Measurements from ENCODE around the gene OR2L5.

OR2L5 gene

DNA sequence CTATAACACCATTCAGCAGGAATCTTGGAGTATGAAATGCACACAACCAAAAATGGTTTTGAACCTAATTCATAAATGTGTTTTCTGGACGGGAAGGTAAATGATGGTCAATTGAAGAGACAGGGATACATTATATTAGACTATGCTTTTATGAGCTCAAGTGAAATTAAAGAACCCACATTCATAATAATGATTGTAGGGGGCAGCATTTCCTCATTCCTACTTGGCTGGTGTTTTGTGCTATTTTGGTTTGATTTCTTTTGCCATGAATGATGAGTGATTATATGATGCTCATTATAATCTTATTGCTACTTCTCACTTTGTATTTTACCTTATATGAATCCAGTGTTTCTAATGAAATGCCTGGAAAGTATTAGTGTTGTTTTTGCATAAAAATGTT lies 33.5 kb downstream of the OR2L5 start:
- in situ Hi-C loops (cut with HindIII; ENCODE audit: low sequenced_read_pairs): no loop called here
- TF ChIP-seq, protein P1, sequence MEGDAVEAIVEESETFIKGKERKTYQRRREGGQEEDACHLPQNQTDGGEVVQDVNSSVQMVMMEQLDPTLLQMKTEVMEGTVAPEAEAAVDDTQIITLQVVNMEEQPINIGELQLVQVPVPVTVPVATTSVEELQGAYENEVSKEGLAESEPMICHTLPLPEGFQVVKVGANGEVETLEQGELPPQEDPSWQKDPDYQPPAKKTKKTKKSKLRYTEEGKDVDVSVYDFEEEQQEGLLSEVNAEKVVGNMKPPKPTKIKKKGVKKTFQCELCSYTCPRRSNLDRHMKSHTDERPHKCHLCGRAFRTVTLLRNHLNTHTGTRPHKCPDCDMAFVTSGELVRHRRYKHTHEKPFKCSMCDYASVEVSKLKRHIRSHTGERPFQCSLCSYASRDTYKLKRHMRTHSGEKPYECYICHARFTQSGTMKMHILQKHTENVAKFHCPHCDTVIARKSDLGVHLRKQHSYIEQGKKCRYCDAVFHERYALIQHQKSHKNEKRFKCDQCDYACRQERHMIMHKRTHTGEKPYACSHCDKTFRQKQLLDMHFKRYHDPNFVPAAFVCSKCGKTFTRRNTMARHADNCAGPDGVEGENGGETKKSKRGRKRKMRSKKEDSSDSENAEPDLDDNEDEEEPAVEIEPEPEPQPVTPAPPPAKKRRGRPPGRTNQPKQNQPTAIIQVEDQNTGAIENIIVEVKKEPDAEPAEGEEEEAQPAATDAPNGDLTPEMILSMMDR (IDR thresholded peaks at IDR 0.05; ENCODE audit: low read depth, low read length): no peak
- no peak for DNase-seq (ENCODE audit: low read depth, low spot score)
- no peak overlapping the region for H3K4me3 ChIP-seq (ENCODE audit: low read depth, low read length)

DNA sequence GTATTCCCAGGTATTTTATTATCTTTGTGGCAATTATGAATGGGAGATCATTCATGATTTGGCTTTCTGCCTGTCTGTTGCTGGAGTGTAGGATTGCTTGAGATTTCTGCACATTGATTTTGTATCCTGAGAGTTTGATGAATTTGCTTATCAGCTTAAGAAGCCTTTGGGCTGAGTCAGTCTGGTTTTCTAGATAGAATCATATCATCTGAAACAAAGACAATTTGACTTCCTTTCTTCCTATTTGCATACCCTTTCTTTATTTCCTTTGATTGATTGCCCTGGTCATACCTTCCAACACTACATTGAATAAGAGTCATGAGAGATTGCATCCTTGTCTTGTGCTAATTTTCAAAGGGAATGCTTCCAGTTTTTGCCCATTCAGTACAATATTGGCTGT lies 41.2 kb downstream of the OR2L5 start:
- no peak overlapping the region for H3K4me3 ChIP-seq (ENCODE audit: low read depth, low read length)
- in situ Hi-C loops (cut with HindIII; ENCODE audit: low sequenced_read_pairs): no loop called here
- DNase-seq (ENCODE audit: low read depth, low spot score): no peak
- TF ChIP-seq, protein P1 (IDR thresholded peaks at IDR 0.05; ENCODE audit: low read depth, low read length): no peak

DNA sequence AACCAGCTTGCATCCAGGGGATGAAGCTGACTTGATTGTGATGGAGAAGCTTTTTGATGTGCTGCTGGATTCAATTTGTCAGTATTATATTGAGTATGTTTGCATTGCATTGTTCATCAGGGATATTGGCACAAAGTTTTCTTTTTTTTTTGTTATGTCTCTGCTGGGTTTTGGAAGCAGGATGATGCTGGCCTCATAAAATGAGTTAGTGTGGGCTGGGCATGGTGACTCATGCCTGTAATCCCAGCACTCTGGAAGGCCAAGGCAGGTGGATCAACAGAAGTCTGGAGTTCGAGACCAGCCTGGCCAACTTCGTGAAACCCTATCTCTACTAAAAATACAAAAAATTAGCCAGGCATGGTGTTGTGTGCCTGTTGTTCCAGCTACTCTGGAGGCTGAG lies 41.8 kb downstream of the OR2L5 start:
- no peak for DNase-seq (ENCODE audit: low read depth, low spot score)
- TF ChIP-seq, protein P1 (IDR thresholded peaks at IDR 0.05; ENCODE audit: low read depth, low read length): no peak
- H3K4me3 ChIP-seq (ENCODE audit: low read depth, low read length): no peak overlapping the region
- in situ Hi-C loops (cut with HindIII; ENCODE audit: low sequenced_read_pairs): no loop called here

DNA sequence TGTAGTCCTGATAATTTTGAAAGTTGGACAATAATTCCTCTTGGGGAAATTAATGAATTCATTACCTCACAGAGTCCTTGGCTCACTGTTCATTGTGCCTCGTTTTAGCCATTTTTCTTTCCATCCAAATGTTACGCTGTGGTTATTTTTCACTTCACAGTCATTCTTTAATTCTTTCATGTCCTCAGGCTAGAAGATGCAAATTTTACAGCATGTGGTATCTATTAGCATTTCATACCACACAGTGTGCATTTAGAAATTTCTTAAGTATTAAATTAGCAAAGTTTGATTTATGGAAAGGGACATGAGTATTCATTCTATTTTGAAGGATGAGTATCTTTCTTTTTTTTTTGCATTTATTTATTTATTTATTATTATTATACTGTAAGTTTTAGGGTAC lies 51.6 kb downstream of the OR2L5 start:
- no peak for DNase-seq (ENCODE audit: low read depth, low spot score)
- TF ChIP-seq, protein P1 (IDR thresholded peaks at IDR 0.05; ENCODE audit: low read depth, low read length): no peak
- H3K4me3 ChIP-seq (ENCODE audit: low read depth, low read length): no peak overlapping the region
- in situ Hi-C loops (cut with HindIII; ENCODE audit: low sequenced_read_pairs): no loop called here

DNA sequence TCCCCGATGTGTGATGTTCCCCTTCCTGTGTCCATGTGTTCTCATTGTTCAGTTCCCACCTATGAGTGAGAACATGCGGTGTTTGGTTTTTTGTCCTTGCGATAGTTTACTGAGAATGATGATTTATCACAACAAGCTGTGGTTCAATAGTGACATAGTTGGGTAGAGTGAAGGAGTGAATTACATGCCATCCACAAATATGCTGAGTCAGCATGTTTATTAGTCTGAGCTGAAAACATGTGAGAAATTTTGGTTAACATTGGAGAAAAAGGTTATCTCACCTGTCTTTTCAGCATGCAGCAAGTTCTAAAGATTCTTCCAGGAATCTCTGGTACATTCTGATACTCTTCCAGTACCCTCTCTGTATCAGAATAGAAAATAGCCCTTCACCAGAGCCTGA lies 52.1 kb downstream of the OR2L5 start:
- H3K4me3 ChIP-seq (ENCODE audit: low read depth, low read length): no peak overlapping the region
- in situ Hi-C loops (cut with HindIII; ENCODE audit: low sequenced_read_pairs): no loop called here
- TF ChIP-seq, protein P1 (IDR thresholded peaks at IDR 0.05; ENCODE audit: low read depth, low read length): no peak
- no peak for DNase-seq (ENCODE audit: low read depth, low spot score)
